ENCODE data around the gene ZNF407.

DNA sequence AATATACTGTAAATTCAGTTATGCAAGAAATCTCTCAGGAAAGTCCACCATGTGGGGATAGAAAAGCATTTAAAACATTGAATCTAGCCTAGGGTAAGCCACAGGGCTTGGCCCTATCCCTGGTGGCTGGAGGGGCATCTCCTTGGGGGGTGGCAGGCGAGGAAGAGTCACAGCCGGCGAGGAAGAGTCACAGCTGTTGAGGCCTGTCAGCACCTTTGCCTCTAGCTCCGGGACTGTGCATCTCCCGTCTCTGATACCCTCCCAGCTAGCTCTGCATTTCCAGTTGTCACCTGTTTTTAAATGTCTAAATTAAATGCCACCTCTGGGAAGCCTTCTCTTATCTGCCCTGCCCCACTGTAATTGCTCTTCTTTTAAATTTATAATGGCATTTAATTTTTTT, 276.7 kb downstream of the ZNF407 start:
- no peak for TF ChIP-seq RXRA (IDR thresholded peaks at IDR 0.05)
- TF ChIP-seq, protein P1, sequence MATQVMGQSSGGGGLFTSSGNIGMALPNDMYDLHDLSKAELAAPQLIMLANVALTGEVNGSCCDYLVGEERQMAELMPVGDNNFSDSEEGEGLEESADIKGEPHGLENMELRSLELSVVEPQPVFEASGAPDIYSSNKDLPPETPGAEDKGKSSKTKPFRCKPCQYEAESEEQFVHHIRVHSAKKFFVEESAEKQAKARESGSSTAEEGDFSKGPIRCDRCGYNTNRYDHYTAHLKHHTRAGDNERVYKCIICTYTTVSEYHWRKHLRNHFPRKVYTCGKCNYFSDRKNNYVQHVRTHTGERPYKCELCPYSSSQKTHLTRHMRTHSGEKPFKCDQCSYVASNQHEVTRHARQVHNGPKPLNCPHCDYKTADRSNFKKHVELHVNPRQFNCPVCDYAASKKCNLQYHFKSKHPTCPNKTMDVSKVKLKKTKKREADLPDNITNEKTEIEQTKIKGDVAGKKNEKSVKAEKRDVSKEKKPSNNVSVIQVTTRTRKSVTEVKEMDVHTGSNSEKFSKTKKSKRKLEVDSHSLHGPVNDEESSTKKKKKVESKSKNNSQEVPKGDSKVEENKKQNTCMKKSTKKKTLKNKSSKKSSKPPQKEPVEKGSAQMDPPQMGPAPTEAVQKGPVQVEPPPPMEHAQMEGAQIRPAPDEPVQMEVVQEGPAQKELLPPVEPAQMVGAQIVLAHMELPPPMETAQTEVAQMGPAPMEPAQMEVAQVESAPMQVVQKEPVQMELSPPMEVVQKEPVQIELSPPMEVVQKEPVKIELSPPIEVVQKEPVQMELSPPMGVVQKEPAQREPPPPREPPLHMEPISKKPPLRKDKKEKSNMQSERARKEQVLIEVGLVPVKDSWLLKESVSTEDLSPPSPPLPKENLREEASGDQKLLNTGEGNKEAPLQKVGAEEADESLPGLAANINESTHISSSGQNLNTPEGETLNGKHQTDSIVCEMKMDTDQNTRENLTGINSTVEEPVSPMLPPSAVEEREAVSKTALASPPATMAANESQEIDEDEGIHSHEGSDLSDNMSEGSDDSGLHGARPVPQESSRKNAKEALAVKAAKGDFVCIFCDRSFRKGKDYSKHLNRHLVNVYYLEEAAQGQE (IDR thresholded peaks at IDR 0.05) = no peak
- TF ChIP-seq JUND (IDR thresholded peaks at IDR 0.05) = no peak
- no peak for TF ChIP-seq TAF1 (conservative IDR thresholded peaks at IDR 0.05)
- TF ChIP-seq, protein P2, sequence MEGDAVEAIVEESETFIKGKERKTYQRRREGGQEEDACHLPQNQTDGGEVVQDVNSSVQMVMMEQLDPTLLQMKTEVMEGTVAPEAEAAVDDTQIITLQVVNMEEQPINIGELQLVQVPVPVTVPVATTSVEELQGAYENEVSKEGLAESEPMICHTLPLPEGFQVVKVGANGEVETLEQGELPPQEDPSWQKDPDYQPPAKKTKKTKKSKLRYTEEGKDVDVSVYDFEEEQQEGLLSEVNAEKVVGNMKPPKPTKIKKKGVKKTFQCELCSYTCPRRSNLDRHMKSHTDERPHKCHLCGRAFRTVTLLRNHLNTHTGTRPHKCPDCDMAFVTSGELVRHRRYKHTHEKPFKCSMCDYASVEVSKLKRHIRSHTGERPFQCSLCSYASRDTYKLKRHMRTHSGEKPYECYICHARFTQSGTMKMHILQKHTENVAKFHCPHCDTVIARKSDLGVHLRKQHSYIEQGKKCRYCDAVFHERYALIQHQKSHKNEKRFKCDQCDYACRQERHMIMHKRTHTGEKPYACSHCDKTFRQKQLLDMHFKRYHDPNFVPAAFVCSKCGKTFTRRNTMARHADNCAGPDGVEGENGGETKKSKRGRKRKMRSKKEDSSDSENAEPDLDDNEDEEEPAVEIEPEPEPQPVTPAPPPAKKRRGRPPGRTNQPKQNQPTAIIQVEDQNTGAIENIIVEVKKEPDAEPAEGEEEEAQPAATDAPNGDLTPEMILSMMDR (IDR thresholded peaks at IDR 0.05; ENCODE audit: low read depth, low read length, missing input control) = no peak
- TF ChIP-seq RAD21 (IDR thresholded peaks at IDR 0.05) = no peak
- TF ChIP-seq, protein P3, sequence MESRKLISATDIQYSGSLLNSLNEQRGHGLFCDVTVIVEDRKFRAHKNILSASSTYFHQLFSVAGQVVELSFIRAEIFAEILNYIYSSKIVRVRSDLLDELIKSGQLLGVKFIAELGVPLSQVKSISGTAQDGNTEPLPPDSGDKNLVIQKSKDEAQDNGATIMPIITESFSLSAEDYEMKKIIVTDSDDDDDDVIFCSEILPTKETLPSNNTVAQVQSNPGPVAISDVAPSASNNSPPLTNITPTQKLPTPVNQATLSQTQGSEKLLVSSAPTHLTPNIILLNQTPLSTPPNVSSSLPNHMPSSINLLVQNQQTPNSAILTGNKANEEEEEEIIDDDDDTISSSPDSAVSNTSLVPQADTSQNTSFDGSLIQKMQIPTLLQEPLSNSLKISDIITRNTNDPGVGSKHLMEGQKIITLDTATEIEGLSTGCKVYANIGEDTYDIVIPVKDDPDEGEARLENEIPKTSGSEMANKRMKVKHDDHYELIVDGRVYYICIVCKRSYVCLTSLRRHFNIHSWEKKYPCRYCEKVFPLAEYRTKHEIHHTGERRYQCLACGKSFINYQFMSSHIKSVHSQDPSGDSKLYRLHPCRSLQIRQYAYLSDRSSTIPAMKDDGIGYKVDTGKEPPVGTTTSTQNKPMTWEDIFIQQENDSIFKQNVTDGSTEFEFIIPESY (IDR thresholded peaks at IDR 0.05) = no peak
- TF ChIP-seq, protein P4, sequence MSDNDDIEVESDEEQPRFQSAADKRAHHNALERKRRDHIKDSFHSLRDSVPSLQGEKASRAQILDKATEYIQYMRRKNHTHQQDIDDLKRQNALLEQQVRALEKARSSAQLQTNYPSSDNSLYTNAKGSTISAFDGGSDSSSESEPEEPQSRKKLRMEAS (IDR thresholded peaks at IDR 0.05) = no peak
- no peak for TF ChIP-seq HNF4G (IDR thresholded peaks at IDR 0.05)
- TF ChIP-seq, protein P5, sequence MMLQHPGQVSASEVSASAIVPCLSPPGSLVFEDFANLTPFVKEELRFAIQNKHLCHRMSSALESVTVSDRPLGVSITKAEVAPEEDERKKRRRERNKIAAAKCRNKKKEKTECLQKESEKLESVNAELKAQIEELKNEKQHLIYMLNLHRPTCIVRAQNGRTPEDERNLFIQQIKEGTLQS (IDR thresholded peaks at IDR 0.05) = no peak
- no peak for TF ChIP-seq YY1 (IDR thresholded peaks at IDR 0.05)
- no peak for TF ChIP-seq EGR1 (IDR thresholded peaks at IDR 0.05; ENCODE audit: low read depth in 2 of 2)
- TF ChIP-seq SP1 (IDR thresholded peaks at IDR 0.05) = no peak
- TF ChIP-seq NR2F2 (IDR thresholded peaks at IDR 0.05) = no peak
